Large intestine (tissue), 3 donors: ENCODE measurements around the gene KCNH5. TPM values are rescaled to one million over a fixed set of nuclear protein-coding genes. Genes with fewer than 3 reads are reported as not detected.

Source experiments
- DNase-seq, 2 donors: peaks; one replicate each; pipeline versions ENCODE4 v3.0.0 to v3.0.0-alpha.2; 2013
- H3K27ac ChIP-seq: one replicate; pipeline ENCODE4 v1.5.1; 2013; ENCODE audit warnings: low read length
- H3K27me3 ChIP-seq: 2 replicates; pipeline ENCODE4 v1.6.1; 2013; ENCODE audit warnings: low read length; ENCODE audit not compliant: control insufficient read depth, insufficient read depth
- H3K36me3 ChIP-seq: 2 replicates; pipeline ENCODE4 v1.6.1; 2013; ENCODE audit warnings: low read length; ENCODE audit not compliant: control insufficient read depth, insufficient read depth
- H3K4me1 ChIP-seq: one replicate; pipeline ENCODE4 v1.6.1; 2013; ENCODE audit warnings: low read length; ENCODE audit not compliant: control insufficient read depth, insufficient read depth
- H3K4me3 ChIP-seq: one replicate; pipeline ENCODE4 v1.5.1; 2013; ENCODE audit warnings: low read length
- H3K9me3 ChIP-seq: one replicate; pipeline ENCODE4 v1.6.1; 2013; ENCODE audit warnings: mild to moderate bottlenecking, low read depth, low read length, moderate library complexity; ENCODE audit not compliant: control insufficient read depth
- WGBS: methylation state at CpG from one replicate; pipeline ENCODE4 v1.1.5; 2013; ENCODE audit warnings: low lambda C conversion rate; ENCODE audit not compliant: insufficient coverage; 5-methylcytosine and 5-hydroxymethylcytosine counted together
- polyA plus RNA-seq: library from polyadenylated mRNA; unstranded; fragments of 120-200 nt; gene quantifications from one replicate; pipeline ENCODE4 v1.2.1, GENCODE V29; 2013

KCNH5 gene
- polyA plus RNA-seq, 1 donor: 0.40 TPM

DNA sequence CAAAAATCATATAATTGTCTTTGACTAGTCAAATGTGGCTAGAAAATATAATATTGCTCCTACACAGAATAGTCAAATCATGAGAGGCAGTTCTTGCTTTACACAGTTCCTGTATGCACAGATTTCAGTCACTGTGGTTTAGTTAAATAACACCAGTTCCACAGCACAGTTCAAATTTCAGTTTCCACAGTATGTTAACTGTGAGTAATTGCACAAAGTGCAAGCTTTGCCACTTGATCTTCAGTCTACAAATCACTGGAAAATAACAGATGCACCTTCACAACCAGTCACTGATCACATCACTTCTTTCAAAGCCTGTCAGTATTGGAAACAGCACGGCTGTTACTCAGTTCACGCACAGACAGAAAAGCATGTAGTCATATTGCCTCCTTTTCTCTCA lies 38.7 kb downstream of the KCNH5 start:
- Histone ChIP-seq H3K4me3 (no peak overlapping the region), H3K27me3 (no peaks in the 10 kb centered on the region), H3K9me3 (no peaks in the 10 kb centered on the region), H3K36me3 (no peaks in the 10 kb centered on the region), H3K4me1 (no peaks in the 10 kb centered on the region), H3K27ac (no peak overlapping the region)
- no peak for DNase-seq
- WGBS: no CpG with 5 or more reads among the region's 2 CpGs

DNA sequence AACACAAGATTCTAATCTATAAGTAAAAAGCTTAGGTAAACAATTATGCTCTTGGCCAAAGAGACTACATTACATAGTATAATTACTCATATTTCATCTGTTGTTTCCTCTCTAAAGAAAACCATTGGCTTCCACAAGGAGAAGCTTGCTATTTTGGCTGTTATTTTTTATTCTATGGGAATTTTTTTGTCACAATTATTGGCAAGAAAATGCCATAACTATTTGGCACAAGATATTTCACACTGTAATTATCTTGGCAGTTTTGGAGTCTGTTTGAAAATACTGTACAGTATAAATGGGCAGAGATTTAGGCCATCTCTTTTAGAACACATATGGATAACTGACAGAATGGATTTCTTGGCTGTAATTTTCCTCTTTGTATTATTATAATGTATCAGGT lies 51.2 kb downstream of the KCNH5 start:
- Histone ChIP-seq H3K36me3 (no peaks in the 10 kb centered on the region), H3K4me1 (no peaks in the 10 kb centered on the region), H3K4me3 (no peak overlapping the region), H3K27me3 (no peaks in the 10 kb centered on the region), H3K27ac (no peak overlapping the region), H3K9me3 (no peaks in the 10 kb centered on the region)
- no peak for DNase-seq

DNA sequence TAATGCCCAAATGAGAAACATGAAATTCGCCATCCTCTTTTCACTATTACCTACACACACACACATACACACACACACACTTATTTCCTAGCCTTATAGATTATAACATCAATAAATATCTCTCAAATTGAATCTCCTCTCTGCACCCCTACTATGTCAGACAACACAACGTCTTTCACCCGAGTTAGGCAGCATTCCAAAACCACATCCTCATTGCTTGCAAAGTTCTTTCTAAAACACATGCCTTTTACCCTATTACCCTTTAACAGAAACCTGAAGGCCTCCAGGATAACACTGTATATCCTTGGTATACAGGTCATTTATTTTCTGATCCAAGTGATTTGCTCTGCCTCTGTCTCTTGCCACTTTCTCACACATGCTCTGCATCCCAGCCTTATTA lies 56.3 kb downstream of the KCNH5 start:
- Histone ChIP-seq H3K9me3 (no peaks in the 10 kb centered on the region), H3K27me3 (no peaks in the 10 kb centered on the region), H3K4me3 (no peak overlapping the region), H3K27ac (no peak overlapping the region), H3K4me1 (no peaks in the 10 kb centered on the region), H3K36me3 (no peaks in the 10 kb centered on the region)
- WGBS: 80% methylated on average over 1 of the region's 3 CpGs
- no peak for DNase-seq

DNA sequence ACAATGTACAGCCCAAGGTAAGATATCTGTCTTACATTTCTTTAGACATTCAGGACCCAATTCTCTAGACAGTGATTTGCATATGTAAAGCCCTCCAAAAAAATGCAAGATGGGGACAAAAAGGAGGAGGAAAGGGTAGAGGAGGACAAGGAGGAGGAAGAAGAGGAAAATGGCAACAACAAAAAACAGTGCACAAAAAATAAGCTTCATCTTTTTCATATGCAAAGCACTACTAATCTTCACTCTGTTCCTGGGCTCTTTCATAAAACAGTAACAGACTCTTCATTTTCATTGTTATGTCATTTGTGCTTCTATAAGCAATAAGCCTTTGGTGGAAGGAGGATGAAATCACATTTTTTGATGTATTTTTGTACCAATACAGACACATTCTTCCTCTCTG lies 61.4 kb downstream of the KCNH5 start:
- H3K4me1 ChIP-seq: no peaks in the 10 kb centered on the region
- no peak for DNase-seq
- H3K27me3 ChIP-seq: no peaks in the 10 kb centered on the region
- no peaks in the 10 kb centered on the region for H3K36me3 ChIP-seq
- H3K9me3 ChIP-seq: no peaks in the 10 kb centered on the region
- H3K27ac ChIP-seq: no peak overlapping the region
- no peak overlapping the region for H3K4me3 ChIP-seq

DNA sequence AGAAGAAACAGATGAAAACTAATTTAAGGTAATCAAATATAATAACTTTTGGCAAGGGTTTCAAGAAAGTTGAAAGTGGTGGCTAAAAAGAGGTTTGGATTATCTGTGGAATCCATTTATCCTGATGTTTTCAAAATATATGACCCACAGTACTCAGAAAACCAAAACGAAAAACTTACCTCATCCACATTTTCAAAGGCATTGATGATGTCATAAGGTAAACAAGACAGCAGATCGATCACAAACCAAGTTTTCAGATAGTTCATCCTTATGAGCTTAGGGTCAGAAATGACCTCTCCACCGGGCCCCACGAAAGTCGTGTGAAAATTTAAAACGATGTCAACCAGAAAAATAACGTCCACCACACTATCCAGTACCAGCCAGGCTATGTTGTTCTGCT lies 64.6 kb downstream of the KCNH5 start:
- no peak overlapping the region for H3K27ac ChIP-seq
- H3K9me3 ChIP-seq: no peaks in the 10 kb centered on the region
- no peak for DNase-seq
- H3K4me3 ChIP-seq: no peak overlapping the region
- WGBS: no CpG with 5 or more reads among the region's 7 CpGs
- H3K4me1 ChIP-seq: no peaks in the 10 kb centered on the region
- no peaks in the 10 kb centered on the region for H3K36me3 ChIP-seq
- H3K27me3 ChIP-seq: no peaks in the 10 kb centered on the region

DNA sequence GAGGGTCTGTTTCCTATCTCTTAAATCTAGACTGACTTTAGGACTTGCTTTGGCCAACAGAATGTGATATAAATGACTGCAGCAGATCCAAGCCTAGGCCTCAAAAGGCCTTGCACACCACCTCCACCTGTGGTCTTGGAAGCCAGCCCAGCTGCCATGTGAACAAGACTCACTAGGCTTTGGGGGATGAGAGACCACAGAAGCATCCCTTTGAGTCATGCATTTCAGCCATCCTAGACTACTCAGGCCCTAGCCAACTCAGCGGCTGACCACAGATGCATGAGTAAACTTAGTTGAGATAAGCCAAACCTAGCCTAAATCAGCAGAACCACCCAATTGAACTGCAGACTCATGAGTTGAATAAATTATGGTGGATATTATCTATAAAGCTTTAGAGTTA lies 87.7 kb downstream of the KCNH5 start:
- no peak for DNase-seq
- WGBS: no CpG with 5 or more reads among the region's 1 CpG
- Histone ChIP-seq H3K27ac (no peak overlapping the region), H3K36me3 (no peaks in the 10 kb centered on the region), H3K4me1 (no peaks in the 10 kb centered on the region), H3K9me3 (no peaks in the 10 kb centered on the region), H3K27me3 (no peaks in the 10 kb centered on the region), H3K4me3 (no peak overlapping the region)

DNA sequence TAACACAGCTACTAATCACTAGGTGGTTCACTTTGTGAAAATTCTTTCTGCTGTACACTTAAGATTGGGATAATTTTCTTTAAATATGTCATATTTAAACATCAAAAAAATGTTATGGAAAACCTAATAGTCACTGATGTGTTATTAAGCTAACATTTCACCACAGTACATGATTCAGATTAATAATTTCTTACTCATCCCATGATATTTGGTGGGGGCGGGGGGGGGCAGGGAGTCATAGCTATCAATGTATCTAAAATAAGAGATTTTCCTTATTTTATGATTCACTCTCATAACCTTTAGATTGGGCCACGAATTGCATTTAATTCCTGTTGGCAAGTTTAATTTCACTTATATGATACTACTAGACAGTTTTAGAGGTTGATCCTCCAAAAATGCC lies 88.8 kb downstream of the KCNH5 start:
- DNase-seq: no peak
- no peaks in the 10 kb centered on the region for H3K27me3 ChIP-seq
- 100% methylated on average over 1 of the region's 2 CpGs for WGBS

DNA sequence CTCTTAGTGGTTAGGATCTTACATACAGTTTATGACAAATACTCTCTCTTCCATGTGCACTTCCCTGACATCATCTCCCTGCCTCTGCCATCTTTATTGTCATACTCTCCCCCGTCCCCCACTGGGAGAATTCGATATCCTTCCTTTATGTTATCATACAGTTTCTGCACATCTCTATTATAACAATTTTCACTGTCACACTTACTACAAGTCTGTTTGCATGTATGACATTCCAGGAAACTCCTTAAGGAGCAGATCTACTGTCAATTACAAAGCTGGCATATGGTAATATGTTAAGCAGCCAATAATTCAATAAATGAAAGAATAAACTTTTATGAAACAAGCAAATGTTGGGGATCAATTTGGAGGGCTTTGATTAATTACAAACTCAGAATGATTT lies 91.1 kb downstream of the KCNH5 start:
- DNase-seq: no peak
- H3K27ac ChIP-seq: no peak overlapping the region
- WGBS: 100% methylated on average over 2 of the region's 2 CpGs

More for the DNA sequence above, 88.8 kb downstream of the KCNH5 start:
- no peak overlapping the region for H3K27ac ChIP-seq
- no peaks in the 10 kb centered on the region for H3K4me1 ChIP-seq
- no peak overlapping the region for H3K4me3 ChIP-seq
- H3K9me3 ChIP-seq: no peaks in the 10 kb centered on the region
- no peaks in the 10 kb centered on the region for H3K36me3 ChIP-seq

DNA sequence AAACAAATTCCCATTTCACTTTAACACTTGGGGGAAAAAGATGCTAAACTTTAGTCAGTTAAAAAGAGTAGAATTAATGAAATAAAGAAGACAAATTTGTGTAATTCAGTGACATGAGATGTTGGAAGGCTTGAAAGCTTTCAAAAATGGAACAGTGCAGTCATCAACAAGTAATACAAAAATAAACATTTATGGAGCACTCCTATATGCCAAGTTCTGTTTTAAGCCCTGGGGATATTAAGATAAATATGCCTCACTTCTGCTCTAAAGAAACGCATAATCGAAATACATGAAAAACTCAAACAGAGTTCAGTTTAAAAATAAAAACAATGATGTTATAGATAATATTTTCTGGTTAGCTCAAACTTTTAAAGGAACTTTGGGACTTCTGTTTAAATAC lies 93.0 kb downstream of the KCNH5 start:
- Histone ChIP-seq H3K27me3 (no peaks in the 10 kb centered on the region), H3K36me3 (no peaks in the 10 kb centered on the region), H3K27ac (no peak overlapping the region), H3K9me3 (no peaks in the 10 kb centered on the region), H3K4me3 (no peak overlapping the region), H3K4me1 (no peaks in the 10 kb centered on the region)
- 93% methylated on average over 2 of the region's 2 CpGs for WGBS
- DNase-seq: no peak

More for the DNA sequence above, 91.1 kb downstream of the KCNH5 start:
- H3K4me1 ChIP-seq: no peaks in the 10 kb centered on the region
- no peaks in the 10 kb centered on the region for H3K9me3 ChIP-seq
- no peaks in the 10 kb centered on the region for H3K36me3 ChIP-seq
- no peaks in the 10 kb centered on the region for H3K27me3 ChIP-seq
- H3K4me3 ChIP-seq: no peak overlapping the region

DNA sequence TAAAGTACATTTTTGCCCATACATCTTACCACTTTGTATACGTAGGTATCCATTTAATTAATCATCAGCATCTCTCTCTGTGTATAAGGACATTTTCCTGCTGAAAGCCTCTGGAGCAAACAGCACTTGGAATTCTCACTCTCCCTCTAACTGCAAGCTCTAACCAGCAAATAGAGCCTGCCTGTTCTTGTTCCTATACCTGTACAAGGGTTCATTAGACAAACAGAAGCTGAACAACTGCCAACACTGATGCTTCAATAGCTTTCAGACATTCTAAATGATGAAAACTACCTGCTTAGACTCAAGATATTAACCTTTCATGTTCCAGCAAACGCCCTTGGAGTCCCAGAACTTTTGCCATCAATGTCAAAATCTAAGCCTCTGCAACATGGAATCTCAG lies 98.0 kb downstream of the KCNH5 start:
- Histone ChIP-seq H3K27ac (no peak overlapping the region), H3K36me3 (no peaks in the 10 kb centered on the region), H3K4me1 (no peaks in the 10 kb centered on the region), H3K4me3 (no peak overlapping the region), H3K9me3 (no peaks in the 10 kb centered on the region), H3K27me3 (no peaks in the 10 kb centered on the region)
- WGBS: 83% methylated on average over 2 of the region's 2 CpGs
- DNase-seq: no peak

DNA sequence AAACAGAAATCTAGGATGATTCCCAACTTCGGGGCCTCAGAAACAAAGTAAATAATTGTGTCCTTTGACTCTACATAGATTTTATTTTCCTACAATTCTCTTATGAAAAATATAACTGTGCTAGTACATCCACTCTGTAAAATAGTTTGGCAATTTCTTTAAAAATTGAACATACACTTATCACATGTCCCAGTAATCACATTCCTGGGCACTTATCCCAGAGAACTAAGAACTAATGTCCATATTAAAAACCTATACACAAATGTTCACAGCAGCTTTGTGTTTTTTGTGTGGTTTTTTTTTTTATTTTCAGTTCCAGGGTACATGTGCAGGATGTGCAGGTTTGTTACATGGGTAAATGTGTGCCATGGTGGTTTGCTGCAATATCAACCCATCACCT lies 99.0 kb downstream of the KCNH5 start:
- no peak for DNase-seq
- H3K4me1 ChIP-seq: no peaks in the 10 kb centered on the region
- no peaks in the 10 kb centered on the region for H3K27me3 ChIP-seq
- no peaks in the 10 kb centered on the region for H3K9me3 ChIP-seq
- 100% methylated on average over 1 of the region's 1 CpG for WGBS
- no peak overlapping the region for H3K4me3 ChIP-seq
- no peak overlapping the region for H3K27ac ChIP-seq
- H3K36me3 ChIP-seq: no peaks in the 10 kb centered on the region
